CD4-positive, alpha-beta T cell (primary cell): ENCODE measurements around the gene GINS3. TPM values are rescaled to one million over a fixed set of nuclear protein-coding genes. Genes with fewer than 3 reads are reported as not detected.

Experiments used
- ATAC-seq: fragments of 200-7000 bp; cut with Tn5 transposase; one replicate; pipeline ENCODE4 v1.10.0; 2022; ENCODE audit warnings: mild to moderate bottlenecking; ENCODE audit not compliant: poor library complexity
- CTCF ChIA-PET: fragments of 350-600 bp; sonication (Branson Sonifier 250); formaldehyde crosslinking; loops from one replicate; lab custom pipeline; 2021; ENCODE audit warnings: antibody characterized with exemption, inconsistent platforms; lab: Charles Lee
- POLR2A ChIA-PET: fragments of 350-600 bp; sonication (Branson Sonifier 250); formaldehyde crosslinking; loops from one replicate; lab custom pipeline; 2021; ENCODE audit warnings: antibody characterized with exemption, inconsistent platforms; lab: Charles Lee
- DNase-seq, 14 experiments: peaks; one replicate each; pipeline ENCODE4 v3.0.0-alpha.2; 2013 to 2020; ENCODE audit warnings: mixed read lengths in 2 of 14
- H3K27ac ChIP-seq, 2 donors: one replicate each; pipeline versions ENCODE4 v1.5.1 to v1.7.0; 2013; ENCODE audit warnings: low read length in 2 of 2, low read depth in 1 of 2, mild to moderate bottlenecking in 1 of 2
- H3K27me3 ChIP-seq, 2 experiments: 1 replicate in 1 of 2; 2 replicates in 1 of 2; pipeline versions ENCODE4 v1.6.1 to v1.7.0; 2013; ENCODE audit warnings: low read length in 2 of 2, control low read depth in 1 of 2, mild to moderate bottlenecking in 1 of 2, moderate library complexity in 1 of 2; ENCODE audit not compliant: insufficient read depth in 2 of 2, control insufficient read depth in 1 of 2
- H3K36me3 ChIP-seq: one replicate; pipeline ENCODE4 v1.6.1; 2013; ENCODE audit warnings: low read length, control low read depth; ENCODE audit not compliant: insufficient read depth
- H3K4me1 ChIP-seq: one replicate; pipeline ENCODE4 v1.6.1; 2013; ENCODE audit warnings: low read length, control low read depth; ENCODE audit not compliant: insufficient read depth
- H3K4me3 ChIP-seq: one replicate; pipeline ENCODE4 v1.5.1; 2013; ENCODE audit warnings: mild to moderate bottlenecking, low read length, moderate library complexity
- H3K9me3 ChIP-seq, 2 experiments: 1 replicate in 1 of 2; 2 replicates in 1 of 2; pipeline versions ENCODE4 v1.6.1 to v1.7.0; 2013; ENCODE audit warnings: low read length in 2 of 2, mild to moderate bottlenecking in 2 of 2, control low read depth in 1 of 2, moderate library complexity in 1 of 2; ENCODE audit not compliant: control insufficient read depth in 1 of 2, insufficient read depth in 1 of 2
- H3K27ac Mint-ChIP-seq: one replicate; pipeline ENCODE4 v1.8.0; 2020; ENCODE audit warnings: mixed read lengths
- H3K27me3 Mint-ChIP-seq: one replicate; pipeline ENCODE4 v1.8.0; 2021; ENCODE audit warnings: mixed read lengths
- H3K36me3 Mint-ChIP-seq: one replicate; pipeline ENCODE4 v1.8.0; 2021; ENCODE audit warnings: low read depth, mixed read lengths
- H3K4me1 Mint-ChIP-seq: one replicate; pipeline ENCODE4 v1.8.0; 2021; ENCODE audit warnings: low read depth, mixed read lengths
- H3K4me3 Mint-ChIP-seq: one replicate; pipeline ENCODE4 v1.8.0; 2020; ENCODE audit warnings: mild to moderate bottlenecking, mixed read lengths
- H3K9me3 Mint-ChIP-seq: one replicate; pipeline ENCODE4 v1.8.0; 2020; ENCODE audit warnings: mixed read lengths
- intact Hi-C, 2 experiments: fragments of 100-400 bp; cut with DNase I in 1 of 2; cut with micrococcal nuclease in 1 of 2; formaldehyde crosslinking; loops; one replicate each; pipeline versions ENCODE4 v1.15.1 to v1.9.0; 2023 to 2025; cut with DNase I, micrococcal nuclease
- total RNA-seq, 174 experiments: library from RNA in 2 of 174; stranded (reverse) in 2 of 174; gene quantifications; one replicate each; pipeline ENCODE4 v1.2.3 and lab custom pipeline; 2021 to 2026
- TF ChIP-seq, protein P1 (sequence below): fragments of 200-600 bp; IDR thresholded peaks from one replicate; pipeline ENCODE4 v1.8.0; 2022; ENCODE audit warnings: antibody characterized with exemption, mild to moderate bottlenecking

GINS3 gene
- total RNA-seq, 2 experiments from 2014 or later, result 0.27 to 0.36 TPM

- DNase-seq, result no peak
- no peak overlapping the region for H3K27ac ChIP-seq
- peaks cover 0 to 2% of the 10 kb centered on the region in 2 experiments for H3K27me3 ChIP-seq
- Mint-ChIP-seq H3K36me3 (no peaks in the 10 kb centered on the region), H3K4me3 (no peak overlapping the region), H3K27me3 (no peaks in the 10 kb centered on the region), H3K4me1 (peaks cover 14% of the 10 kb centered on the region), H3K27ac (no peak overlapping the region), H3K9me3 (no peaks in the 10 kb centered on the region)
- intact Hi-C loops, result no loop called here
- H3K4me1 ChIP-seq, result peaks cover 13% of the 10 kb centered on the region
- POLR2A ChIA-PET, result no interaction called here
- ATAC-seq, result no peak
- no peaks in the 10 kb centered on the region for H3K36me3 ChIP-seq
- no peaks in the 10 kb centered on the region for H3K9me3 ChIP-seq
- no peak overlapping the region for H3K4me3 ChIP-seq
- CTCF ChIA-PET, result no interaction called here
- TF ChIP-seq, protein P1, sequence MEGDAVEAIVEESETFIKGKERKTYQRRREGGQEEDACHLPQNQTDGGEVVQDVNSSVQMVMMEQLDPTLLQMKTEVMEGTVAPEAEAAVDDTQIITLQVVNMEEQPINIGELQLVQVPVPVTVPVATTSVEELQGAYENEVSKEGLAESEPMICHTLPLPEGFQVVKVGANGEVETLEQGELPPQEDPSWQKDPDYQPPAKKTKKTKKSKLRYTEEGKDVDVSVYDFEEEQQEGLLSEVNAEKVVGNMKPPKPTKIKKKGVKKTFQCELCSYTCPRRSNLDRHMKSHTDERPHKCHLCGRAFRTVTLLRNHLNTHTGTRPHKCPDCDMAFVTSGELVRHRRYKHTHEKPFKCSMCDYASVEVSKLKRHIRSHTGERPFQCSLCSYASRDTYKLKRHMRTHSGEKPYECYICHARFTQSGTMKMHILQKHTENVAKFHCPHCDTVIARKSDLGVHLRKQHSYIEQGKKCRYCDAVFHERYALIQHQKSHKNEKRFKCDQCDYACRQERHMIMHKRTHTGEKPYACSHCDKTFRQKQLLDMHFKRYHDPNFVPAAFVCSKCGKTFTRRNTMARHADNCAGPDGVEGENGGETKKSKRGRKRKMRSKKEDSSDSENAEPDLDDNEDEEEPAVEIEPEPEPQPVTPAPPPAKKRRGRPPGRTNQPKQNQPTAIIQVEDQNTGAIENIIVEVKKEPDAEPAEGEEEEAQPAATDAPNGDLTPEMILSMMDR, result no peak
These were observed 33.0 kb downstream of the GINS3 start for GRCh38 chr16:58425245-58425644.

DNA sequence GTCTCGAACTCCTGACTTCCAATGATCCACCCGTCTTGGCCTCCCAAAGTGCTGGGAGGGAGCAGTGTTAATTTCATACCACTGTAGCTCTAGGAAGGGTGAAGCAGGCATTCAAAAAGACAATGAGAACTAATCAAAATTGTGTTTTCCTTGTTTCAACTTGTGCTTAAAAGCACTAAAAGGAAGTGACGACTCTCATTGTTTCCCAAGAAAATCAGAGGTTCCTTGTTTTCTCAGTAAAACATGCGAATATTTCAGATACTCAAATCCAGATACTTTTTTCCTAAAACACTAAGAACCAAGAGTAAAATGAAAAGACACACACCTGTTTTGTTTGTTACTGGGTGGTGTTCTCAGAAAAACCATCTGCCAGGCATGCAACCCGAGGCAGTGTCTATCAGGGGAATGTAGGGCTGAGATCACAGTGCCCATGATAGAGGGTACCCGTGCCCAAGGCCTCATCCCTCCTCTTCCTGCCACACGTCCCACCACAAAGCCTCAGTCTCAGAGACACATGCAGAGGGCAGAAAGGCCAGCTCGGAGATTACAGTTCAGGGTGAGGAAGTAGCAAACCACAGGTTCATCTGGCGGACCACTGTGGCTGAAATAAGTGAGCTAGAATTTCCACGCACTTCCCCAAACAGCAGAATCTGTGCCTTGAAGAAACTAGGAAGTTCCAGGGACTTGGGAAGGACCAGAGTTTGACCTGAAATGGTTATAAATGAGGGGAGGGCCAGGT, 33.7 kb downstream of the GINS3 start:
- H3K9me3 Mint-ChIP-seq, result no peaks in the 10 kb centered on the region
- H3K36me3 ChIP-seq, result no peaks in the 10 kb centered on the region
- DNase-seq, result peak in 5 of 14 experiments; percentile 2 to 51 (median 32)
- no peak overlapping the region for H3K27ac Mint-ChIP-seq
- TF ChIP-seq, protein P1, result no peak
- no peak overlapping the region for H3K27ac ChIP-seq
- ATAC-seq, result no peak
- H3K36me3 Mint-ChIP-seq, result no peaks in the 10 kb centered on the region
- no peak overlapping the region for H3K4me3 Mint-ChIP-seq
- peaks cover 14% of the 10 kb centered on the region for H3K4me1 Mint-ChIP-seq
- H3K4me3 ChIP-seq, result no peak overlapping the region
- intact Hi-C loops, result no loop called here
- H3K9me3 ChIP-seq, result no peaks in the 10 kb centered on the region
- no peaks in the 10 kb centered on the region for H3K27me3 ChIP-seq
- CTCF ChIA-PET, result no interaction called here
- H3K27me3 Mint-ChIP-seq, result no peaks in the 10 kb centered on the region
- H3K4me1 ChIP-seq, result peaks cover 13% of the 10 kb centered on the region
- POLR2A ChIA-PET, result no interaction called here

- no peaks in the 10 kb centered on the region for H3K27me3 Mint-ChIP-seq
- no peaks in the 10 kb centered on the region for H3K9me3 Mint-ChIP-seq
- Histone ChIP-seq H3K4me3 (no peak overlapping the region), H3K4me1 (peaks cover 13% of the 10 kb centered on the region), H3K9me3 (no peaks in the 10 kb centered on the region), H3K36me3 (no peaks in the 10 kb centered on the region), H3K27me3 (no peaks in the 10 kb centered on the region), H3K27ac (no peak overlapping the region)
- H3K27ac Mint-ChIP-seq, result no peak overlapping the region
- POLR2A ChIA-PET, result no interaction called here
- no peaks in the 10 kb centered on the region for H3K36me3 Mint-ChIP-seq
- ATAC-seq (no peak), DNase-seq (no peak)
- peaks cover 14% of the 10 kb centered on the region for H3K4me1 Mint-ChIP-seq
- CTCF ChIA-PET, result no interaction called here
- intact Hi-C loops, result no loop called here
- no peak overlapping the region for H3K4me3 Mint-ChIP-seq
- TF ChIP-seq, protein P1, result no peak
These were observed 34.7 kb downstream of the GINS3 start for GRCh38 chr16:58426966-58427365.
